ENCODE data around the gene CARMIL1.

DNA sequence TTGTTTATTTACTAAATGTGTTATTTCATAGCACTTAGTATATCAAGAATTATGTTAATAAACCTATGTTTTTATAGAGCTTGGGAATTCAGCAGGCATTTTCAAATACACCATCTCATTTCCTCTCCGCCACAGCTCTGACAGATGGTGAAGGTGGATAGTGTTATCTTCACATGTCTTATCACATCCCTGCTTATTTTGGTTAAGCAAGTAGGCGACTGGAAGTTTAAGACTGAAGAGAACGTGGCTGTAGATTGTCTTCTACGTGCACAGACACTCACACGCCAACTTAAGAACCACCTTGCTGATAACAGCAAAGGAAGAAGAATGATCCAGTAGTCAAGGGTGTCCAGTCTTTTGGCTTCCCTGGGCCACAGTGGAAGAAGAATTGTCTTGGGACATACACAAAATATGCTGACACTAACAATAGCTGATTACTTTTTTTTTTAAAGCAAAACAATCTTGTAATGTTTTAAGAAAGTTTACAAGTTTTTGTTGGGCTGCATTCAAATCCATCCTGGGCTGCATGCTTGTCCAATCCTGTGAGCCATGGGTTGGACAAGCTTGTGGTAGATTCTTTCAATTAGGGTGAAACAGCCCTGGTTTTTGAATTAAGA is 329.5 kb downstream of the CARMIL1 start:
- TF ChIP-seq EZH2phosphoT487 (IDR thresholded peaks at IDR 0.05; ENCODE audit: borderline replicate concordance) = no peak
- TF ChIP-seq, protein P1, sequence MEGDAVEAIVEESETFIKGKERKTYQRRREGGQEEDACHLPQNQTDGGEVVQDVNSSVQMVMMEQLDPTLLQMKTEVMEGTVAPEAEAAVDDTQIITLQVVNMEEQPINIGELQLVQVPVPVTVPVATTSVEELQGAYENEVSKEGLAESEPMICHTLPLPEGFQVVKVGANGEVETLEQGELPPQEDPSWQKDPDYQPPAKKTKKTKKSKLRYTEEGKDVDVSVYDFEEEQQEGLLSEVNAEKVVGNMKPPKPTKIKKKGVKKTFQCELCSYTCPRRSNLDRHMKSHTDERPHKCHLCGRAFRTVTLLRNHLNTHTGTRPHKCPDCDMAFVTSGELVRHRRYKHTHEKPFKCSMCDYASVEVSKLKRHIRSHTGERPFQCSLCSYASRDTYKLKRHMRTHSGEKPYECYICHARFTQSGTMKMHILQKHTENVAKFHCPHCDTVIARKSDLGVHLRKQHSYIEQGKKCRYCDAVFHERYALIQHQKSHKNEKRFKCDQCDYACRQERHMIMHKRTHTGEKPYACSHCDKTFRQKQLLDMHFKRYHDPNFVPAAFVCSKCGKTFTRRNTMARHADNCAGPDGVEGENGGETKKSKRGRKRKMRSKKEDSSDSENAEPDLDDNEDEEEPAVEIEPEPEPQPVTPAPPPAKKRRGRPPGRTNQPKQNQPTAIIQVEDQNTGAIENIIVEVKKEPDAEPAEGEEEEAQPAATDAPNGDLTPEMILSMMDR (conservative IDR thresholded peaks at IDR 0.05; ENCODE audit: low read length) = no peak
